Aortic smooth muscle cell (primary cell): ENCODE data around the gene RUBCN. TPM values are rescaled to one million over a fixed set of nuclear protein-coding genes. Genes with fewer than 3 reads are reported as not detected.

Experiments
- total RNA-seq: library from RNA; depleted of rRNA; stranded (reverse); fragments of >200 nt; gene quantifications from 2 replicates; pipeline ENCODE4 v1.2.3, GENCODE V29; 2014

RUBCN gene
- total RNA-seq, result 11.8 and 11.9 TPM in 2 replicates

DNA sequence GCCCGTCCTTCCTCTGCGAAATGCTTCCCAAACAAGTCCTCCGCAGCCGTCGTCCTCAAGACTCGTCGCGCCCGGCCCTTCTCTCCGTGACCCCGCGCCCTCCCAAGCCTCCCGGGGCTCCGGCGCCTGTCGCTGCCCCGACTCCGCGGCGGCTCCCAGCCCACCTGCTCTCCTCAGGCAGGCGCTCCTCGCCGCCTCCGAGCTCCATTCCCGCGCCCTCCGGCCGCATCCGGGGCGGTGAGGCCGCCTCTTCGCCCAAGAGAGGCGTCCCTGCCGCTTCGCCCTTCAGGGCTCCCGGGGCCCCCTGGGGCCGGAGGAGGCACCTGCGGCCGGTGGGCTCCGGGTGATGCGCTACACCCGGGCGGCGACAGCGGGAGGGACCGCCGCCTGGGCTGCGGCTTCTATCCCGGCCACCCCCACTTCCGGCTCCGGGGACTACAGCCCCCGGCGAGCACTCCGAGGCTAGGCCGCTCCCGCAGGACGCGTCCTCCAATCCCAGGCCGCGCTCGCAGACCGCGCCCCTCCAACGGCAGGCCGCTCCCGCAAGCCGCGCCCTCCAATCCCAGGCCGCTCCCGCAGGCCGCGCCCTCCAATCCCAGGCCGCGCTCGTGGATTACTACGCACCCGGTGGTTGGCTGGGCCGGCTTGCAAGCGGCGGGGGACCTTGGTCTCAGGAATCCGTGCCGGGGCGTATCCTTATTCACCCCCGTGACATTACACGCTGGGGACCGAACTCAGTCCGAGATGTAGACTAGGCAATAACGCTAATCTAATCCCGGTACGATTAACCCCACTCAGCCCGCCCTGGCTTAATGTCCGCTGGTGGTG, at the start of gene RUBCN:
RUBCN (minus strand) TSS at position 414 of the 828 bp plus-strand sequence; CDS start at position 229, 185 bp downstream.

DNA sequence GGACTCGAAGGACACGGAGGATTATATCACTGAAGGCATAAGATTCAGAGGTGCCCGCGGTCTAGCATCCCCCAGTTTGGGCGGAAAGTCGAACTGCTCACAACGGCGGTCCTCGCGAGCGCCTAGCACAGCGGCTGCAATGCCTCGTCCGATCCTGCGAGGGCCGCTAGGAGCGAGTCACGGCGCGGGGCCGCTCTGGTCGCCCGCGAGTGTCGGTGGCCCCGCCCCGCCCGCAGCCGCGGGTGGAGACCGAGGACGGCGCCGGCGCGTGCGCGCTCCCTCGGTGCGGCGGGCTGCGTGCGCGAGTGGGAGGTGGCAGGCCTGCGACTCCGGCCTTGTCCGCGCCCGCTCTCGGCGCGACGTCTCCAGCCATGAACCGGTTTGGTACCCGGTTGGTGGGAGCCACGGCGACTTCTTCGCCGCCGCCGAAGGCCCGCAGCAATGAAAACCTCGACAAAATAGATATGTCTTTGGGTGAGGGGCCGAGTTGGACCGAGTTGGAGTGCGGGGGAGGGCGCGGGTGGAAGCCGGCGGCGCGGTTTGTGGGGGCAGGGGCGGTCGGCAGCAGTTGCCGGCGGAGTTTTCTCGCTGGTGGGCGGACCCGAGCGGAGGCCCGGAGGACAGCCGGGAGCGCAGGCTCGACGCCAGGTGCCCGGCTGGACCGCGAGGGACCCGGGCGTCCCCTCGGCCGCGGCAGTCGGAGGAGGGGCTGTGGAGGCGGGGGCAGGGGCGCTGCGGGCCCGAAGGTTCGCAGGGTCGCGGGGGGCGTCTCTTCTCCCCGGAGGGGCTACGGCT, 13.1 kb upstream of the RUBCN start, which contains the start of gene FYTTD1:
FYTTD1 (plus strand) TSS at position 283 of the 795 bp plus-strand sequence; CDS start at position 372, 89 bp downstream.

Other genes with a start within 250 kb of the RUBCN start
- 0.92 and 0.93 TPM in 2 replicates for gene BDH1, start 180.9 kb downstream of the RUBCN start, total RNA-seq
- 31.4 and 51.5 TPM in 2 replicates for gene FYTTD1, start 13.0 kb upstream of the RUBCN start, total RNA-seq
- gene LRCH3, start 54.4 kb upstream of the RUBCN start, total RNA-seq, result 50.7 and 72.3 TPM in 2 replicates
- gene RPL35A, start 213.3 kb upstream of the RUBCN start, total RNA-seq, result 538 and 687 TPM in 2 replicates
- gene LMLN, start 223.3 kb upstream of the RUBCN start, total RNA-seq, result 8.3 and 8.5 TPM in 2 replicates